Measurements from ENCODE around the gene TMEM63A. TPM values are rescaled to one million over a fixed set of nuclear protein-coding genes. Genes with fewer than 3 reads are reported as not detected.

TMEM63A gene
- total and polyA plus RNA-seq, 10 of the 15 experiments (the other 5 are each of a cell fraction or from before 2014, with no cell fraction given) = 1.3 to 33.5 (median 15.2) TPM

GRCh38 chr1:225908773-225909172 is 26.6 kb upstream of the TMEM63A start:
- RAD21 ChIA-PET (ENCODE audit: unreplicated experiment) = interaction anchor here (1.1 to 5.3 kb wide), 3 partner anchors 15 to 173 kb away, joined by 3 to 39 read pairs (median 5); partner anchors contain the start of genes PYCR2 and SRP9

More at GRCh38 chr1:225908773-225909172, 26.6 kb upstream of the TMEM63A start:
- CTCF ChIA-PET = interaction anchor here (0.7 to 1.6 kb wide), 4 partner anchors 24 to 131 kb away, joined by 3 to 8 read pairs (median 5); partner anchors contain the start of genes SRP9 and TMEM63A
- FAIRE-seq = no peak
- WGBS (ENCODE audit: insufficient coverage, insufficient replicate concordance, low lambda C conversion rate, missing lambda C conversion rate) = 46% methylated on average over 2 of the region's 2 CpGs
- Histone ChIP-seq H3K4me3 (no peak overlapping the region), H3K9me3 (replicated peaks; ENCODE audit: control insufficient read depth, insufficient read depth, low read length) (no peaks in the 10 kb centered on the region), H3K9ac (ENCODE audit: control insufficient read depth, insufficient read depth, low read length) (no peak overlapping the region), H3K27ac (ENCODE audit: control insufficient read depth, insufficient read depth) (no peak overlapping the region), H3K4me2 (ENCODE audit: control insufficient read depth, insufficient read depth) (no peak overlapping the region), H3K36me3 (ENCODE audit: control insufficient read depth in 2 of 2, insufficient read depth in 2 of 2, low read length in 1 of 2) (no peaks in the 10 kb centered on the region; a peak in 1 of 4 replicates), H3K79me2 (ENCODE audit: control insufficient read depth, insufficient read depth, low read length) (no peaks in the 10 kb centered on the region), H4K20me1 (ENCODE audit: control insufficient read depth, insufficient read depth) (no peaks in the 10 kb centered on the region), H3K4me1 (ENCODE audit: control insufficient read depth, insufficient read depth, low read length) (peaks cover 4% of the 10 kb centered on the region; the same call in 1 of the 2 replicates), H2AFZ (ENCODE audit: control insufficient read depth, low read depth, low read length) (no peak overlapping the region), H3K27me3 (replicated peaks in 1 of 2; ENCODE audit: control insufficient read depth in 2 of 2, insufficient read depth in 2 of 2, low read length in 1 of 2) (no peaks in the 10 kb centered on the region)
- ATAC-seq = no peak
- TF ChIP-seq IRF3 (IDR thresholded peaks at IDR 0.05) (no peak), CREB1 (IDR thresholded peaks at IDR 0.05; ENCODE audit: low read depth) (no peak), STAT3 (IDR thresholded peaks at IDR 0.05; ENCODE audit: low read depth, low read length) (no peak), EZH2 (IDR thresholded peaks at IDR 0.05; ENCODE audit: borderline replicate concordance, control insufficient read depth, low read depth, low read length) (no peak), RUNX3 (IDR thresholded peaks at IDR 0.05; ENCODE audit: low read length) (no peak), FOXM1 (IDR thresholded peaks at IDR 0.05; ENCODE audit: low read depth, low read length) (no peak), ZNF274 (IDR thresholded peaks at IDR 0.05; ENCODE audit: insufficient read depth, insufficient read length) (no peak), SMAD1 (IDR thresholded peaks at IDR 0.05; ENCODE audit: low read depth, partially characterized antibody) (no peak), IKZF1 (conservative IDR thresholded peaks at IDR 0.05) (no peak), SP1 (IDR thresholded peaks at IDR 0.05; ENCODE audit: low read depth, low read length) (no peak), MEF2B (IDR thresholded peaks at IDR 0.05; ENCODE audit: partially characterized antibody, poor library complexity, severe bottlenecking) (no peak), MYB (IDR thresholded peaks at IDR 0.05; ENCODE audit: borderline replicate concordance, low read depth, low read length) (no peak), TAF1 (IDR thresholded peaks at IDR 0.05; ENCODE audit: borderline replicate concordance, low read depth, low read length) (no peak), SREBF1 (IDR thresholded peaks at IDR 0.05; ENCODE audit: low read length) (no peak), NFXL1 (IDR thresholded peaks at IDR 0.05; ENCODE audit: borderline replicate concordance) (no peak), PBX3 (IDR thresholded peaks at IDR 0.05; ENCODE audit: insufficient replicate concordance, low read depth, low read length) (no peak), KDM1A (IDR thresholded peaks at IDR 0.05; ENCODE audit: borderline replicate concordance) (no peak), BCL11A (IDR thresholded peaks at IDR 0.05; ENCODE audit: low read depth, low read length) (no peak), POLR2AphosphoS2 (IDR thresholded peaks at IDR 0.05; ENCODE audit: low read depth, low read length) (no peak)
- no peak for DNase-seq (ENCODE audit: low read depth, low spot score)
- SMC1A ChIA-PET (ENCODE audit: uncharacterized antibody, unreplicated experiment) = interaction anchor here (0.7 to 0.9 kb wide), 2 partner anchors 12 to 50 kb away, joined by 3 to 4 read pairs; no protein-coding TSS in a partner anchor
- in situ Hi-C loops (cut with MboI) (no loop called here), intact Hi-C loops (cut with micrococcal nuclease; ENCODE audit: unreplicated experiment) (no loop called here)
- POLR2A ChIA-PET = no interaction called here
- no TSS peak for BruUV-seq (replicated peaks)
